ENCODE measurements around the gene FOXO6.

FOXO6 gene

GRCh38 chr1:41404308-41404761, 43.1 kb downstream of the FOXO6 start:
- TF ChIP-seq EZH2phosphoT487 (IDR thresholded peaks at IDR 0.05; ENCODE audit: low read depth) (no peak), CTCF (IDR thresholded peaks at IDR 0.05; ENCODE audit: low read depth, low read length) (no peak)
- no peaks in the 10 kb centered on the region for H3K79me2 ChIP-seq (ENCODE audit: low read length)
- H4K20me1 ChIP-seq (ENCODE audit: insufficient read depth, low read length), result no peaks in the 10 kb centered on the region
- no peak overlapping the region for H3K4me3 ChIP-seq (ENCODE audit: low read length)
- H2AFZ ChIP-seq (ENCODE audit: low read depth, low read length), result no peak overlapping the region
- no peak overlapping the region for H3K9ac ChIP-seq (ENCODE audit: low read length)
- no peak overlapping the region for H3K4me2 ChIP-seq (ENCODE audit: low read length)
- no peaks in the 10 kb centered on the region for H3K9me3 ChIP-seq (ENCODE audit: insufficient read depth, low read length)
- H3K36me3 ChIP-seq (replicated peaks; ENCODE audit: low read depth, low read length), result no peaks in the 10 kb centered on the region
- H3K27ac ChIP-seq (ENCODE audit: low read length), result no peak overlapping the region
- peaks cover 4% of the 10 kb centered on the region; the same call in 1 of the 2 replicates for H3K27me3 ChIP-seq (ENCODE audit: low read depth, low read length)
- H3K4me1 ChIP-seq (ENCODE audit: low read length), result no peaks in the 10 kb centered on the region

GRCh38 chr1:41407664-41408252, 46.5 kb downstream of the FOXO6 start:
- Histone ChIP-seq H3K4me1 (ENCODE audit: low read length) (no peaks in the 10 kb centered on the region), H3K36me3 (replicated peaks; ENCODE audit: low read depth, low read length) (no peaks in the 10 kb centered on the region), H4K20me1 (ENCODE audit: insufficient read depth, low read length) (no peaks in the 10 kb centered on the region), H2AFZ (ENCODE audit: low read depth, low read length) (no peak overlapping the region), H3K4me2 (ENCODE audit: low read length) (no peak overlapping the region), H3K9me3 (ENCODE audit: insufficient read depth, low read length) (no peaks in the 10 kb centered on the region), H3K9ac (ENCODE audit: low read length) (no peak overlapping the region), H3K27me3 (ENCODE audit: low read depth, low read length) (peaks cover 12% of the 10 kb centered on the region; the same call in 1 of the 2 replicates), H3K4me3 (ENCODE audit: low read length) (no peak overlapping the region), H3K27ac (ENCODE audit: low read length) (no peak overlapping the region), H3K79me2 (ENCODE audit: low read length) (no peaks in the 10 kb centered on the region)
- no peak for TF ChIP-seq EZH2phosphoT487 (IDR thresholded peaks at IDR 0.05; ENCODE audit: low read depth)
- TF ChIP-seq CTCF (IDR thresholded peaks at IDR 0.05; ENCODE audit: low read depth, low read length), result no peak

- Histone ChIP-seq H3K4me2 (ENCODE audit: low read length) (no peak overlapping the region), H3K79me2 (ENCODE audit: low read length) (no peaks in the 10 kb centered on the region), H3K9me3 (ENCODE audit: insufficient read depth, low read length) (no peaks in the 10 kb centered on the region), H3K36me3 (replicated peaks; ENCODE audit: low read depth, low read length) (no peaks in the 10 kb centered on the region), H3K9ac (ENCODE audit: low read length) (no peak overlapping the region), H4K20me1 (ENCODE audit: insufficient read depth, low read length) (no peaks in the 10 kb centered on the region), H3K27ac (ENCODE audit: low read length) (no peak overlapping the region), H3K27me3 (ENCODE audit: low read depth, low read length) (peaks cover 12% of the 10 kb centered on the region; the same call in 1 of the 2 replicates), H3K4me1 (ENCODE audit: low read length) (no peaks in the 10 kb centered on the region), H2AFZ (ENCODE audit: low read depth, low read length) (no peak overlapping the region), H3K4me3 (ENCODE audit: low read length) (no peak overlapping the region)
- TF ChIP-seq CTCF (IDR thresholded peaks at IDR 0.05; ENCODE audit: low read depth, low read length) (no peak), EZH2phosphoT487 (IDR thresholded peaks at IDR 0.05; ENCODE audit: low read depth) (no peak)
Measured at GRCh38 chr1:41408691-41409090, 47.5 kb downstream of the FOXO6 start.

- Histone ChIP-seq H3K4me1 (ENCODE audit: low read length) (no peaks in the 10 kb centered on the region), H3K9ac (ENCODE audit: low read length) (no peak overlapping the region), H3K4me3 (ENCODE audit: low read length) (no peak overlapping the region), H3K27me3 (ENCODE audit: low read depth, low read length) (peaks cover 12% of the 10 kb centered on the region; the same call in 1 of the 2 replicates), H3K4me2 (ENCODE audit: low read length) (no peak overlapping the region), H3K27ac (ENCODE audit: low read length) (no peak overlapping the region), H3K79me2 (ENCODE audit: low read length) (no peaks in the 10 kb centered on the region), H2AFZ (ENCODE audit: low read depth, low read length) (no peak overlapping the region), H3K9me3 (ENCODE audit: insufficient read depth, low read length) (no peaks in the 10 kb centered on the region), H3K36me3 (replicated peaks; ENCODE audit: low read depth, low read length) (no peaks in the 10 kb centered on the region), H4K20me1 (ENCODE audit: insufficient read depth, low read length) (no peaks in the 10 kb centered on the region)
- TF ChIP-seq EZH2phosphoT487 (IDR thresholded peaks at IDR 0.05; ENCODE audit: low read depth) (no peak), CTCF (IDR thresholded peaks at IDR 0.05; ENCODE audit: low read depth, low read length) (no peak)
Measured at GRCh38 chr1:41409825-41410224, 48.6 kb downstream of the FOXO6 start.
